Urinary bladder (tissue), 4 donors: ENCODE results near the gene CD248. TPM values are rescaled to one million over a fixed set of nuclear protein-coding genes. Genes with fewer than 3 reads are reported as not detected.
"Not testable (repeated sequence)": the region's sequence is repeated elsewhere in the genome, so short reads cannot be mapped to it uniquely, and the experiment has no call there.

Experiments used
- DNase-seq: peaks from one replicate; pipeline ENCODE4 v3.0.0-alpha.2; 2015; ENCODE audit errors: extremely low spot score
- H3K27ac ChIP-seq: one replicate; pipeline ENCODE4 v1.5.1; 2013; ENCODE audit warnings: low read depth, mild to moderate bottlenecking, moderate library complexity
- H3K36me3 ChIP-seq: one replicate; pipeline ENCODE4 v1.6.1; 2013; ENCODE audit warnings: mild to moderate bottlenecking, moderate library complexity; ENCODE audit not compliant: insufficient read depth
- H3K4me1 ChIP-seq: one replicate; pipeline ENCODE4 v1.6.1; 2013; ENCODE audit warnings: mild to moderate bottlenecking, moderate library complexity; ENCODE audit not compliant: insufficient read depth
- H3K4me3 ChIP-seq: one replicate; pipeline ENCODE4 v1.5.1; 2013; ENCODE audit warnings: low read depth, low read length
- WGBS: extraction: QIAGEN DNeasy Blood & Tissue Kit; methylation state at CpG from one replicate; pipeline ENCODE4 v1.1.7; 2013; 5-methylcytosine and 5-hydroxymethylcytosine counted together
- polyA plus RNA-seq: library from polyadenylated mRNA; stranded (reverse); fragments of 200-250 nt; gene quantifications from one replicate; pipeline ENCODE4 v1.2.3, GENCODE V29; 2013
- total RNA-seq: library from RNA; depleted of rRNA; stranded (reverse); fragments of >200 nt; gene quantifications from one replicate; pipeline ENCODE4 v1.2.3, GENCODE V29; 2014
- donor health status: healthy with polysubstance abuse.
- donor health status: healthy.

Gene CD248
- total and polyA plus RNA-seq, 2 donors, result 28.7 to 66.5 TPM

- 32% methylated on average over 52 of the region's 52 CpGs for WGBS
- no peaks in the 10 kb centered on the region for H3K4me1 ChIP-seq
- H3K36me3 ChIP-seq, result no peaks in the 10 kb centered on the region
- H3K4me3 ChIP-seq, result peak overlapping the region; percentile 55
- DNase-seq, result no peak
- peak overlapping the region; percentile 45 for H3K27ac ChIP-seq
Measured at GRCh38 chr11:66315921-66316811, 678 bp downstream of the CD248 start.

DNA sequence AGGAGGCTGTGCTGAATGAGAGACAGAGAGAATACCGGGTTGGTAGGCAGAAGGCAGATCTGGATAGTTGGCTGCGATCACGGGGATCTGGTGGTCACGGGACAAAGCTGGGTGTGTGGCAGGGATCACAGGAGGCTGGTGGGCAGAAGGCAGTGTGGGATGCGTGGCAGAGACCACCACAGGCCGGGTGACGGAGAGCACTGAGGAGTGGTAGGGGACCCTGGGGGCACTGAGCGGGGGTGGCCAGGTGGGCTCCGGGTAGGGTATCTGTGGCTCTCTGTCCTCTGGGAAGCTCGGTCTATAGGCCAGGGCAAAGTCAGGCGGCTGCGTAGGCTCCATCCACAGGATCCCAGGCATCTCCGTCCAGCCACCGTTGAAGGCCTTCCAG, 1.4 kb downstream of the CD248 start:
- H3K4me1 ChIP-seq, result no peaks in the 10 kb centered on the region
- 57% methylated on average over 14 of the region's 14 CpGs for WGBS
- peak overlapping the region; percentile 42 for H3K27ac ChIP-seq
- peak overlapping the region; percentile 55 for H3K4me3 ChIP-seq
- no peak for DNase-seq
- no peaks in the 10 kb centered on the region for H3K36me3 ChIP-seq

- H3K36me3 ChIP-seq, result no peaks in the 10 kb centered on the region
- H3K27ac ChIP-seq, result peak overlapping the region; percentile 42
- WGBS, result 64% methylated on average over 17 of the region's 17 CpGs
- no peak overlapping the region for H3K4me3 ChIP-seq
- H3K4me1 ChIP-seq, result no peaks in the 10 kb centered on the region
- DNase-seq, result no peak
Measured at GRCh38 chr11:66314561-66315497, 2.0 kb downstream of the CD248 start.

DNA sequence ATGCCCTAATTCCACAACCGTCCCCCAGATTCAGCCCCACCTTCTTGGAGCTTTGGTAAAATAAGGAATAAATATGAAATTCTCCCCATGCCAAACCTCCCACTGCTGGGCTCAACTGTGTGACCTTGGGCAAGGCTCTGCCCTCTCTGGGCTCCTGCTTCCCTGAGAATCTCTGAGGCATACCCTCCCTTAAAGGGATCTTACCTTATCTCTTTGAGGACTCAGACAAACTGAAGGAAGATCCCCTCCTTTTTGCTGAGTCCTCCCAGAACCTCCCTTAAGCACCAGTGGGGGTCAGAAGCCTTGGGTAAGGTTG, 2.7 kb downstream of the CD248 start:
- Histone ChIP-seq H3K4me1 (no peaks in the 10 kb centered on the region), H3K36me3 (no peaks in the 10 kb centered on the region), H3K27ac (peak overlapping the region; percentile 86), H3K4me3 (no peak overlapping the region)
- 22% methylated on average over 1 of the region's 1 CpG for WGBS
- no peak for DNase-seq

DNA sequence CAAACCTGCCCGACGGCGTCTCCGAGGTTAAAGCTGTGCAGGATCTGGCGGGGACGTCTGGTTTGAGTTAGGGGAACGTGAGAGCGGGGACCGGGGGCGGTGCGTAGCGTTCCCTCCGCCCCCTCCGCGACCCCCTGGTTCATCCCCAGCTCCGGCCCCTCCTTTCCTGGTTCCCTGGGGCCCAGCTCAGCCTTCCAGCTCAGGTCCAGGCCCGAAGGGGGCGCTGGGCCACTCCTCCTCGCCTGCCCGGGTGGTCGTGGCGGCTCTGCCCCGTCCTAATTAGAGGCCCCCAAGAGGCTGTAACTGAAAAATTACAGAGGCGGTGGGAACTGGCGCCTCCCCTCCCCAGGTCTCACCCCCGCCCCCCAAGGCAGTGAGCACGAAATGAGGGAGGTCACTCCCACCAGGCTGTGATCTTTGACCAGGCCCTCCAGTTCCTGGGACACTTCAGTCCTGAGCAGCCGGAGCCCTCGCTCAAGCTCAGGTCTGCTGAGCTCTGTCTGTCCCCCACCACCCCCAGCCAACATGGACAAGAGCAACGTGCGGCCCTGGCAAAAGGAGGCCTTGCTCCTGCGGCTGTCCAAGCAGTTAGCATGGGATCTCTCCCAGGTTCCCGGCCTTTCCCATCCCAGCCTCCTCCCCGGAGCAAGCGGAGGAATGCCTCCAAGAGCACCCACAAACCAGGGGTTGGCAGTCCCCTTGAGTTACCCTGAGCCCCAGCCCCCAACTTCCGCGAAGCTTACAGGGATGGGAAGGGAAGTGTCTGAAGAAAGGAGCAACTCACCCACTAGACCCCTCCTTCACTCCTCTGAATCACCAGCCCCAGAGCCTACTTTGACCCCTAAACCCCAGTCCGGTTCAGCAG, 3.3 kb downstream of the CD248 start:
- WGBS, result 21% methylated on average over 38 of the region's 38 CpGs
- H3K4me1 ChIP-seq, result no peaks in the 10 kb centered on the region
- peak; percentile 70 for DNase-seq
- no peaks in the 10 kb centered on the region for H3K36me3 ChIP-seq
- H3K27ac ChIP-seq, result peak overlapping the region; percentile 86
- peak overlapping the region; percentile 34 for H3K4me3 ChIP-seq

- 1% methylated on average over 52 of the region's 52 CpGs for WGBS
- DNase-seq, result peak; percentile 96
- Histone ChIP-seq H3K27ac (peak overlapping the region; percentile 86), H3K4me1 (no peaks in the 10 kb centered on the region), H3K36me3 (no peaks in the 10 kb centered on the region), H3K4me3 (peak overlapping the region; percentile 45)
Measured at GRCh38 chr11:66312549-66313320, 4.1 kb downstream of the CD248 start.

DNA sequence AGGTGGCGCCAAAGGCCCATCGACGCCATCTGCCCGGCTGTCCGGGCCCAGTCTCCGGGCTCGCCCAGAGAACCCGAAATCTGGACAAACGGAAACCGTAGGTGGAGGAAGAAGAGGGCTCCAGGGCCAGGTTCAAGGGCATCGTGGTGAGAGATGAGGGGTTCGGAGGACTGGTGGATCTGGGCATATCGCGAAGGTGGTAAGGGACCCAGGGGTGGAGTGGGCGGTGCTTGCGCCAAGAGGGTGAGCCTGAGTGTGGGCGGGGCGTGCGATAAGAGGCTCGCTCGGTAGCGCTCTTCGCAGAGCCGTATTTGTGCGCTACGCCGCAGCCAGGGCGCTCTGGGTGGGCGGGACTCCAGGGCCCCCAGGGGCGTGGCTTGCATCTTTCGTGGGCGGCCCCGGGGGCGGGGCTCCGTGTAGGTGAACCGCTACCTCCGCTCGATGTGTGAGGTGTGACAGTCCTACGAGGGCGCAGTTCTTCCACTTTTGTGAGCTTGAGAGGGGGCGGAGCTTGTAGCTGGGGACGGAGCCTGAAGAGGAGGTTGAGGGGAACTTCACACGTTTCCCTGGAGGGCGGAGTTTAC, 4.8 kb downstream of the CD248 start:
- H3K4me3 ChIP-seq, result peak overlapping the region; percentile 45
- DNase-seq, result peak; percentile 81
- no peaks in the 10 kb centered on the region for H3K36me3 ChIP-seq
- H3K4me1 ChIP-seq, result no peaks in the 10 kb centered on the region
- WGBS, result under 1% methylated on average over 44 of the region's 44 CpGs
- peak overlapping the region; percentile 83 for H3K27ac ChIP-seq

GRCh38 chr11:66311470-66311964, 5.3 kb downstream of the CD248 start:
- Histone ChIP-seq H3K4me1 (no peaks in the 10 kb centered on the region), H3K4me3 (peak overlapping the region; percentile 45), H3K36me3 (no peaks in the 10 kb centered on the region), H3K27ac (no peak overlapping the region)
- no peak for DNase-seq
- WGBS, result 26% methylated on average over 26 of the region's 26 CpGs

GRCh38 chr11:66310803-66311440, 5.9 kb downstream of the CD248 start:
- not testable (repeated sequence) for H3K27ac ChIP-seq, H3K4me3 ChIP-seq, H3K4me1 ChIP-seq, H3K36me3 ChIP-seq, DNase-seq
- WGBS, result 83% methylated on average over 18 of the region's 18 CpGs

DNA sequence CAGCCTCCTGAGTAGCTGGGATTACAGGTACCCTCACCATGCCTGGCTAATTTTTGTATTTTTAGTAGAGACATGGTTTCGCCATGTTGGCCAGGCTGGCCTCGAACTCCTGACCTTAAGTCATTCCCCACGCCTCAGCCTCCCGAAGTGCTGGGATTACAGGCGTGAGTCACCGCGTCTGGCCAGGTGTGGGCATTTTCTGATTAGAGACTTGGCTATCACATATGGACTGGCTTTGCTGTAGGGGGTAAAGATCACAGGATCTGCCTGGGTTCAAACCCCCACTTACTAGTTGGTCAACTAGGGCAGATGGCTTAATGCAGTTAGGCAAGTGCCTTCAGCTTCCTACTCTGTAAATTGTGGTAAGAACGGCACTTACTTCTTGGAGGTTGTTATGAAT, 6.5 kb downstream of the CD248 start:
- whole genome bisulfite sequencing, result 80% methylated on average over 8 of the region's 8 CpGs
- no peak for DNase-seq
- H3K4me1 ChIP-seq, result no peaks in the 10 kb centered on the region
- H3K4me3 ChIP-seq, result no peak overlapping the region
- H3K27ac ChIP-seq, result no peak overlapping the region
- no peaks in the 10 kb centered on the region for H3K36me3 ChIP-seq

- H3K36me3 ChIP-seq, result no peaks in the 10 kb centered on the region
- H3K4me3 ChIP-seq, result no peak overlapping the region
Measured at GRCh38 chr11:66309475-66309874, 7.4 kb downstream of the CD248 start.

GRCh38 chr11:66302656-66303055, 14.2 kb downstream of the CD248 start:
- Histone ChIP-seq H3K4me1 (no peaks in the 10 kb centered on the region), H3K36me3 (no peaks in the 10 kb centered on the region), H3K27ac (no peak overlapping the region), H3K4me3 (no peak overlapping the region)
- no peak for DNase-seq
- WGBS, result 85% methylated on average over 12 of the region's 12 CpGs

More at GRCh38 chr11:66309475-66309874, 7.4 kb downstream of the CD248 start:
- Histone ChIP-seq H3K4me1 (no peaks in the 10 kb centered on the region), H3K27ac (no peak overlapping the region)
- 40% methylated on average over 3 of the region's 3 CpGs for WGBS
- DNase-seq, result no peak
